ENCODE data around the gene CUEDC2. TPM values are rescaled to one million over a fixed set of nuclear protein-coding genes. Genes with fewer than 3 reads are reported as not detected.

The CUEDC2 gene
- total RNA-seq, 3 donors from 2014 or later (not counting 1 experiment from before 2014, with no cell fraction given), result 35.0 to 43.0 (median 37.7) TPM

GRCh38 chr10:102470579-102471546 lies 38.5 kb upstream of the CUEDC2 start:
- Mint-ChIP-seq H3K9me3 (no peaks in the 10 kb centered on the region), H3K27me3 (ENCODE audit: low read depth in 2 of 2) (no peaks in the 10 kb centered on the region), H3K4me1 (peaks cover 0 to 16% of the 10 kb centered on the region in 2 donors), H3K36me3 (no peaks in the 10 kb centered on the region), H3K27ac (no peak overlapping the region), H3K4me3 (no peak overlapping the region)
- no peak overlapping the region for H3K4me3 ChIP-seq (ENCODE audit: low read length)
- WGBS (ENCODE audit: insufficient coverage), result 97% methylated on average over 34 of the region's 36 CpGs
- no peaks in the 10 kb centered on the region for H3K36me3 ChIP-seq (ENCODE audit: control insufficient read depth, insufficient read depth, low read length)
- H3K27ac ChIP-seq (ENCODE audit: low read length), result no peak overlapping the region
- ATAC-seq (no peak), DNase-seq (no peak)
- H3K4me1 ChIP-seq (ENCODE audit: control insufficient read depth, insufficient read depth, low read length), result peaks cover 8% of the 10 kb centered on the region
- H3K27me3 ChIP-seq (ENCODE audit: control insufficient read depth, insufficient read depth, low read length), result no peaks in the 10 kb centered on the region
- no peak for TF ChIP-seq CTCF (IDR thresholded peaks at IDR 0.05)
- H3K9me3 ChIP-seq (ENCODE audit: control insufficient read depth, insufficient read depth, low read length), result no peaks in the 10 kb centered on the region
- intact Hi-C loops (cut with micrococcal nuclease), result loop anchor here (10.0 kb wide), 1 partner anchor 316 kb away; the partner anchor contains the start of gene NOLC1

- ATAC-seq (no peak), DNase-seq (no peak)
- no peaks in the 10 kb centered on the region for H3K27me3 ChIP-seq (ENCODE audit: control insufficient read depth, insufficient read depth, low read length)
- no peak overlapping the region for H3K27ac ChIP-seq (ENCODE audit: low read length)
- no peak overlapping the region for H3K4me3 ChIP-seq (ENCODE audit: low read length)
- no peak for TF ChIP-seq CTCF (IDR thresholded peaks at IDR 0.05)
- Mint-ChIP-seq H3K27me3 (ENCODE audit: low read depth in 2 of 2) (no peaks in the 10 kb centered on the region), H3K4me1 (peaks cover 0 to 15% of the 10 kb centered on the region in 2 donors), H3K4me3 (no peak overlapping the region), H3K36me3 (no peaks in the 10 kb centered on the region), H3K9me3 (no peaks in the 10 kb centered on the region), H3K27ac (no peak overlapping the region)
- intact Hi-C loops (cut with micrococcal nuclease), result no loop called here
- H3K36me3 ChIP-seq (ENCODE audit: control insufficient read depth, insufficient read depth, low read length), result no peaks in the 10 kb centered on the region
- WGBS (ENCODE audit: insufficient coverage), result 93% methylated on average over 9 of the region's 9 CpGs
- no peaks in the 10 kb centered on the region for H3K9me3 ChIP-seq (ENCODE audit: control insufficient read depth, insufficient read depth, low read length)
- peaks cover 7% of the 10 kb centered on the region for H3K4me1 ChIP-seq (ENCODE audit: control insufficient read depth, insufficient read depth, low read length)
Observed at GRCh38 chr10:102468683-102469082, 36.3 kb upstream of the CUEDC2 start.

GRCh38 chr10:102467971-102468438 lies 35.6 kb upstream of the CUEDC2 start:
- ATAC-seq (no peak), DNase-seq (no peak)
- 80% methylated on average over 6 of the region's 6 CpGs for WGBS (ENCODE audit: insufficient coverage)
- H3K36me3 Mint-ChIP-seq, result no peaks in the 10 kb centered on the region
- no peak for TF ChIP-seq CTCF (IDR thresholded peaks at IDR 0.05)
- peaks cover under 1 to 8% of the 10 kb centered on the region in 2 donors for H3K4me1 Mint-ChIP-seq
- H3K27me3 Mint-ChIP-seq (ENCODE audit: low read depth in 2 of 2), result peaks cover 0 to 2% of the 10 kb centered on the region in 2 donors
- H3K4me3 Mint-ChIP-seq, result no peak overlapping the region
- H3K27ac ChIP-seq (ENCODE audit: low read length), result no peak overlapping the region
- intact Hi-C loops (cut with micrococcal nuclease), result no loop called here
- no peak overlapping the region for H3K4me3 ChIP-seq (ENCODE audit: low read length)
- H3K9me3 ChIP-seq (ENCODE audit: control insufficient read depth, insufficient read depth, low read length), result no peaks in the 10 kb centered on the region
- peaks cover under 1% of the 10 kb centered on the region for H3K4me1 ChIP-seq (ENCODE audit: control insufficient read depth, insufficient read depth, low read length)
- H3K27me3 ChIP-seq (ENCODE audit: control insufficient read depth, insufficient read depth, low read length), result no peaks in the 10 kb centered on the region
- H3K27ac Mint-ChIP-seq, result no peak overlapping the region
- H3K36me3 ChIP-seq (ENCODE audit: control insufficient read depth, insufficient read depth, low read length), result no peaks in the 10 kb centered on the region
- H3K9me3 Mint-ChIP-seq, result no peaks in the 10 kb centered on the region
